Measurements from ENCODE around the gene NHS. TPM values are rescaled to one million over a fixed set of nuclear protein-coding genes. Genes with fewer than 3 reads are reported as not detected.

NHS gene
- total RNA-seq, 3 donors from 2014 or later: 8.5 to 11.2 (median 8.8) TPM

DNA sequence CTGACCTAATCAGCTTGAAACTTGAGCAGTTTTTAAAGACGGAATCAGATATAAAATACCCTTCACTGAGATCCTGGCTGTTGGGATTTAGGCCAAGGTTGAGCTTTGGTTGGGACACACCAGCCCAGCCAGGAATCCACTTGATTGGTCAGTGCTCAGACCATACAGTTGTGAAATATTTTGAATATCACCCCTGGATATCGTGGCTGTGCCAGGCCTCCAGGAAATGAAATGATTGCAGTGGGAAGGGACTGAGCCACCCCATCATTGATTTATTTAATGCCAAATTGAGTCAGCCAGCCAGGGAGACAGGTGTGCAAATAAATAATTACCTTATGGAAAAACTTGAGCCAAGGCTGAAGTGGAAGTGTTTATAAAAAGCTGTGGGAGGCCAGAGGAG, 233.9 kb downstream of the NHS start:
- DNase-seq (ENCODE audit: low spot score in 2 of 2): no peak
- H3K36me3 ChIP-seq: no peaks in the 10 kb centered on the region

GRCh38 chrX:17610788-17611187, 235.8 kb downstream of the NHS start:
- no peaks in the 10 kb centered on the region for H3K4me1 ChIP-seq
- no peak for DNase-seq (ENCODE audit: low spot score in 2 of 2)
- H3K27ac ChIP-seq: no peak overlapping the region
- H3K9me3 ChIP-seq: no peaks in the 10 kb centered on the region
- H3K4me3 ChIP-seq: no peak overlapping the region
- H3K36me3 ChIP-seq: no peaks in the 10 kb centered on the region
- peaks cover 0 to 12% of the 10 kb centered on the region in 2 donors for H3K27me3 ChIP-seq
- intact Hi-C loops (cut with DNase I; ENCODE audit: low total_unique reads): no loop called here
- TF ChIP-seq POLR2A (IDR thresholded peaks at IDR 0.05) (no peak), POLR2AphosphoS5 (IDR thresholded peaks at IDR 0.05) (no peak)
- TF ChIP-seq, protein P1, sequence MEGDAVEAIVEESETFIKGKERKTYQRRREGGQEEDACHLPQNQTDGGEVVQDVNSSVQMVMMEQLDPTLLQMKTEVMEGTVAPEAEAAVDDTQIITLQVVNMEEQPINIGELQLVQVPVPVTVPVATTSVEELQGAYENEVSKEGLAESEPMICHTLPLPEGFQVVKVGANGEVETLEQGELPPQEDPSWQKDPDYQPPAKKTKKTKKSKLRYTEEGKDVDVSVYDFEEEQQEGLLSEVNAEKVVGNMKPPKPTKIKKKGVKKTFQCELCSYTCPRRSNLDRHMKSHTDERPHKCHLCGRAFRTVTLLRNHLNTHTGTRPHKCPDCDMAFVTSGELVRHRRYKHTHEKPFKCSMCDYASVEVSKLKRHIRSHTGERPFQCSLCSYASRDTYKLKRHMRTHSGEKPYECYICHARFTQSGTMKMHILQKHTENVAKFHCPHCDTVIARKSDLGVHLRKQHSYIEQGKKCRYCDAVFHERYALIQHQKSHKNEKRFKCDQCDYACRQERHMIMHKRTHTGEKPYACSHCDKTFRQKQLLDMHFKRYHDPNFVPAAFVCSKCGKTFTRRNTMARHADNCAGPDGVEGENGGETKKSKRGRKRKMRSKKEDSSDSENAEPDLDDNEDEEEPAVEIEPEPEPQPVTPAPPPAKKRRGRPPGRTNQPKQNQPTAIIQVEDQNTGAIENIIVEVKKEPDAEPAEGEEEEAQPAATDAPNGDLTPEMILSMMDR (IDR thresholded peaks at IDR 0.05): no peak

More for the DNA sequence above, 233.9 kb downstream of the NHS start:
- no peak for TF ChIP-seq POLR2A (IDR thresholded peaks at IDR 0.05)
- TF ChIP-seq POLR2AphosphoS5 (IDR thresholded peaks at IDR 0.05): no peak
- TF ChIP-seq, protein P1 (IDR thresholded peaks at IDR 0.05): no peak
- no peak overlapping the region for H3K27ac ChIP-seq
- peaks cover 0 to 22% of the 10 kb centered on the region in 2 donors for H3K27me3 ChIP-seq
- H3K4me3 ChIP-seq: no peak overlapping the region
- H3K9me3 ChIP-seq: no peaks in the 10 kb centered on the region
- no peaks in the 10 kb centered on the region for H3K4me1 ChIP-seq
- intact Hi-C loops (cut with DNase I; ENCODE audit: low total_unique reads): no loop called here

DNA sequence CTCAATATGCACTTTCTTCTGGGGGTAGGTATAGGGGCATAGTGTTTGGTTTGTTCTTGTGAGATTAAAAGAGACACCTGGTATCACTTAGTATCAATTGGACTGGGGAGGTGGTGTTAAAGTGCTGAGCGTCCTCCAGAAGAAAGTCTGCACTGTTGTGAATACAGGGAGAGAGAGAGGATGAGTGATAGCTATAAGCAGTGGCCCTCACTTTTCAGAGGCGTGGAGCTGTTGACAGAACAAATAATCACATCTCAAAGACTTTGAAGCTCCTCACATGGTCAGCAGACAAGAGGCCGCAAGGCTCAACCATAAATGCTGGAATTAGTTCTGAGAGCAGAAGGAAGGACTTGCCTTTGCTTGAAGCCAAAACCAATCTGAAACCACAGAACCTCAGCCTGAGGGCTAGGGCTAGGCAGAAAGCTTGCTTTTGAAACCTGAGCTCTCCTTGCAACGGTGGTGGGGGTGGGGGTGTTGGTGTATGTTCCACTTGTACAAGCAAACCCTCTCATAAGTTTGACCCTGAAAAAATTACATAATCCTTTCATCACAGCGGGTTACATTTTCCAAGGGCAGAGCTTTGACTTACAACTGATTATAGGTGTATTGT, 239.1 kb downstream of the NHS start:
- Histone ChIP-seq H3K36me3 (no peaks in the 10 kb centered on the region), H3K27ac (no peak overlapping the region), H3K9me3 (no peaks in the 10 kb centered on the region), H3K4me1 (no peaks in the 10 kb centered on the region), H3K27me3 (peaks cover 0 to 14% of the 10 kb centered on the region in 2 donors), H3K4me3 (no peak overlapping the region)
- intact Hi-C loops (cut with DNase I; ENCODE audit: low total_unique reads): no loop called here
- DNase-seq (ENCODE audit: low spot score in 2 of 2): no peak
- TF ChIP-seq, protein P1 (IDR thresholded peaks at IDR 0.05): no peak
- TF ChIP-seq POLR2A (IDR thresholded peaks at IDR 0.05) (no peak), POLR2AphosphoS5 (IDR thresholded peaks at IDR 0.05) (no peak)

DNA sequence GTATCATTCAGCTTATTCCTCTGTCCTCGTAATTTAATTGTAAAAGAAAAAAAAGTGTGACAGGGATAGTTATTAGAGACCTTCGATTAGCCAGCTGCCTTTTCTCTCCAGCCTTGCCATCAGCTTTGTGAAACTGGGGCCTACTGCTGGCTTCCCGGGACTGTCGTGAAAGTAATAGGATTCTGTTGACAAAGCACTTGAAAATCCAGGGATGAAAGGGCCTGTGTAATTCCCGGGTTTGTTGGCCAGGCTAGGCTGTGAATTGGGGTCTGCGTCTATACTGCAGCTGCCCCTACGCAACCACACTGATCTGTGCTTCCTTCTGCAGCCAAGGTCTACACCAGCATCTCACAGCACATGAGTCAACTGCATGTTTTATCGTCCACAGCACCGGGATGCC, 241.9 kb downstream of the NHS start:
- peaks cover 0 to 25% of the 10 kb centered on the region in 2 donors for H3K27me3 ChIP-seq
- H3K27ac ChIP-seq: no peak overlapping the region
- no peak for TF ChIP-seq POLR2A (IDR thresholded peaks at IDR 0.05)
- TF ChIP-seq POLR2AphosphoS5 (IDR thresholded peaks at IDR 0.05): no peak
- TF ChIP-seq, protein P1 (IDR thresholded peaks at IDR 0.05): no peak
- no peak overlapping the region for H3K4me3 ChIP-seq
- H3K4me1 ChIP-seq: no peaks in the 10 kb centered on the region
- intact Hi-C loops (cut with DNase I; ENCODE audit: low total_unique reads): no loop called here
- no peaks in the 10 kb centered on the region for H3K36me3 ChIP-seq
- H3K9me3 ChIP-seq: no peaks in the 10 kb centered on the region
- DNase-seq (ENCODE audit: low spot score in 2 of 2): no peak

GRCh38 chrX:17617806-17618205, 242.8 kb downstream of the NHS start:
- H3K36me3 ChIP-seq: no peaks in the 10 kb centered on the region
- intact Hi-C loops (cut with DNase I; ENCODE audit: low total_unique reads): no loop called here

More at GRCh38 chrX:17617806-17618205, 242.8 kb downstream of the NHS start:
- Histone ChIP-seq H3K9me3 (no peaks in the 10 kb centered on the region), H3K4me3 (no peak overlapping the region), H3K27me3 (peaks cover 0 to 29% of the 10 kb centered on the region in 2 donors), H3K4me1 (no peaks in the 10 kb centered on the region), H3K27ac (no peak overlapping the region)
- no peak for TF ChIP-seq POLR2AphosphoS5 (IDR thresholded peaks at IDR 0.05)
- no peak for TF ChIP-seq POLR2A (IDR thresholded peaks at IDR 0.05)
- TF ChIP-seq, protein P1 (IDR thresholded peaks at IDR 0.05): no peak
- DNase-seq (ENCODE audit: low spot score in 2 of 2): no peak
